ENCODE measurements around the gene SPTLC2. TPM values are rescaled to one million over a fixed set of nuclear protein-coding genes. Genes with fewer than 3 reads are reported as not detected.
"Not testable (repeated sequence)": the region's sequence is repeated elsewhere in the genome, so short reads cannot be mapped to it uniquely, and the experiment has no call there.

SPTLC2 gene
- total RNA-seq, 1 donor from 2014 or later, result 27.3 TPM

- Mint-ChIP-seq H3K36me3 (ENCODE audit: low read depth) (peaks cover 9% of the 10 kb centered on the region), H3K27me3 (ENCODE audit: low read depth) (no peaks in the 10 kb centered on the region), H3K4me1 (no peaks in the 10 kb centered on the region), H3K9me3 (peaks cover 4% of the 10 kb centered on the region), H3K4me3 (no peak overlapping the region), H3K27ac (ENCODE audit: unreplicated experiment) (no peak overlapping the region)
- no peak for TF ChIP-seq CTCF (conservative IDR thresholded peaks at IDR 0.05)
- no peak for DNase-seq (ENCODE audit: low read depth, low spot score)
These were observed 17.9 kb downstream of the SPTLC2 start for GRCh38 chr14:77598366-77599070.

GRCh38 chr14:77593501-77593961 lies 22.9 kb downstream of the SPTLC2 start:
- H3K4me1 Mint-ChIP-seq, result no peaks in the 10 kb centered on the region
- no peak for DNase-seq (ENCODE audit: low read depth, low spot score)
- H3K27me3 Mint-ChIP-seq (ENCODE audit: low read depth), result no peaks in the 10 kb centered on the region
- H3K4me3 Mint-ChIP-seq, result no peak overlapping the region
- no peak overlapping the region for H3K27ac Mint-ChIP-seq (ENCODE audit: unreplicated experiment)
- TF ChIP-seq CTCF (conservative IDR thresholded peaks at IDR 0.05), result no peak
- no peaks in the 10 kb centered on the region for H3K9me3 Mint-ChIP-seq
- H3K36me3 Mint-ChIP-seq (ENCODE audit: low read depth), result peaks cover 9% of the 10 kb centered on the region

GRCh38 chr14:77590845-77591485 lies 25.5 kb downstream of the SPTLC2 start:
- DNase-seq (ENCODE audit: low read depth, low spot score), result no peak
- Mint-ChIP-seq H3K9me3 (no peaks in the 10 kb centered on the region), H3K4me3 (no peak overlapping the region), H3K4me1 (no peaks in the 10 kb centered on the region), H3K27me3 (ENCODE audit: low read depth) (no peaks in the 10 kb centered on the region), H3K27ac (ENCODE audit: unreplicated experiment) (no peak overlapping the region), H3K36me3 (ENCODE audit: low read depth) (peaks cover 11% of the 10 kb centered on the region)
- no peak for TF ChIP-seq CTCF (conservative IDR thresholded peaks at IDR 0.05)

DNA sequence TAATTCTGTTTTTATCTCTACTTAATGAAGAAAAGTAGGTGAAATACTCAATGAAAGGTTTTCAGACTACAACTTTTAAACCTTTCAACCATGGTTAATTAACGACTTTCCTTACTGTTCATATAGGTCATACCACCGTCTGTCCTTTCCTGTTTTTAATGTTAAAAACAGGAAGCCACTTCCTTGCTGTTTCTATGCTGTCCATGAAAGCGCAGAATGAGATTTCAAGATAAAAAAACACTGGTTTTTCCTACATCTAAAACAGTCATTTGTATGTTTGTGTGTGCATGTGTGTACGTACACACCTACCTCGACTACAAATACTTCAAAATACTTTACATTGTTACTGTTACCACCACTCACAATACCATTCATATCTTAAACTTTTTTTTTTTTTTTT lies 27.3 kb downstream of the SPTLC2 start:
- TF ChIP-seq CTCF (conservative IDR thresholded peaks at IDR 0.05), result no peak
- Mint-ChIP-seq H3K4me1 (peaks cover 12% of the 10 kb centered on the region), H3K36me3 (ENCODE audit: low read depth) (peaks cover 2% of the 10 kb centered on the region), H3K9me3 (no peaks in the 10 kb centered on the region), H3K27ac (ENCODE audit: unreplicated experiment) (no peak overlapping the region), H3K4me3 (no peak overlapping the region), H3K27me3 (ENCODE audit: low read depth) (no peaks in the 10 kb centered on the region)
- DNase-seq (ENCODE audit: low read depth, low spot score), result no peak

GRCh38 chr14:77588411-77589025 lies 27.9 kb downstream of the SPTLC2 start:
- not testable (repeated sequence) for H3K4me3 Mint-ChIP-seq; H3K27me3 Mint-ChIP-seq (ENCODE audit: low read depth); DNase-seq (ENCODE audit: low read depth, low spot score); H3K9me3 Mint-ChIP-seq; H3K36me3 Mint-ChIP-seq (ENCODE audit: low read depth)
- Mint-ChIP-seq H3K27ac (ENCODE audit: unreplicated experiment) (peak overlapping the region; percentile 50), H3K4me1 (peaks cover 12% of the 10 kb centered on the region)

GRCh38 chr14:77585385-77585784 lies 31.1 kb downstream of the SPTLC2 start:
- Mint-ChIP-seq H3K27me3 (ENCODE audit: low read depth) (no peaks in the 10 kb centered on the region), H3K27ac (ENCODE audit: unreplicated experiment) (no peak overlapping the region), H3K9me3 (no peaks in the 10 kb centered on the region), H3K4me1 (peaks cover 17% of the 10 kb centered on the region), H3K4me3 (no peak overlapping the region), H3K36me3 (ENCODE audit: low read depth) (peaks cover 2% of the 10 kb centered on the region)
- no peak for TF ChIP-seq CTCF (conservative IDR thresholded peaks at IDR 0.05)
- DNase-seq (ENCODE audit: low read depth, low spot score), result no peak

All from neural crest cell (in vitro differentiated cells).